Coronary artery (tissue), 2 donors: ENCODE data around the gene CACNA1C.

ENCODE experiments used
- DNase-seq: peaks from one replicate; pipeline ENCODE4 v3.0.0-alpha.2; 2017; ENCODE audit warnings: low spot score
- H3K27ac ChIP-seq, 2 donors: fragments of 200-600 bp; sonication (generic); one replicate each; pipeline ENCODE4 v1.5.1; 2016 to 2019
- H3K4me3 ChIP-seq: fragments of 200-600 bp; sonication (generic); 2 replicates; pipeline ENCODE4 v1.5.1; 2016; ENCODE audit warnings: mild to moderate bottlenecking, moderate library complexity
- TF ChIP-seq, protein P1 (sequence below): fragments of 200-600 bp; sonication (generic); IDR thresholded peaks from one replicate; pipeline ENCODE4 v1.5.1; 2019; ENCODE audit warnings: antibody characterized with exemption

CACNA1C gene

DNA sequence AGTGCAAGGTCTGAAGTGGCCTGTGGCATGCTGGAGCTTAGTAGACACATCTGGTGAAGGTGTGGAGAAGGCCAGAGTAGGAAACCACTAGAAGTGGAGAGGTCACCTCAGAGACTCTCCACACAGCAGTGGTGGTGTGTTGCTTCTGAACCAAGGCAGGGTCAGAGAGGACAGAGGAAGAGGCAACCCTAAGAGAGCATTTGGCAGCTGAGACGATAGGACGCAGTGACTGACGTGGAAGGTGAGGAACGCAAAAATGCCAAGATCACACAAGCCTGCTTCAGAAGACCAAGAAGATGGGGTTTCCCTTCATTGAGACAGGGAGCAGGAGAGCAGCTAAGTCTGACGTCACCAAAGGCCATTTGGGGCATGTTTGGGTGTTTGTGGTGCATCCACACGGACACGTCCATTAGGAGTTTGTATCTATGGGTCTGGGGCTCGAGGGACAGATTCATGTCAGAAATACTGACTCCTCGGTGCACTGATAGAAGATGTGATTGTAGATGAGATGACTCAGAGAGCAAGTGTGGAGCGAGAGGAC, 338.1 kb downstream of the CACNA1C start:
- TF ChIP-seq, protein P1, sequence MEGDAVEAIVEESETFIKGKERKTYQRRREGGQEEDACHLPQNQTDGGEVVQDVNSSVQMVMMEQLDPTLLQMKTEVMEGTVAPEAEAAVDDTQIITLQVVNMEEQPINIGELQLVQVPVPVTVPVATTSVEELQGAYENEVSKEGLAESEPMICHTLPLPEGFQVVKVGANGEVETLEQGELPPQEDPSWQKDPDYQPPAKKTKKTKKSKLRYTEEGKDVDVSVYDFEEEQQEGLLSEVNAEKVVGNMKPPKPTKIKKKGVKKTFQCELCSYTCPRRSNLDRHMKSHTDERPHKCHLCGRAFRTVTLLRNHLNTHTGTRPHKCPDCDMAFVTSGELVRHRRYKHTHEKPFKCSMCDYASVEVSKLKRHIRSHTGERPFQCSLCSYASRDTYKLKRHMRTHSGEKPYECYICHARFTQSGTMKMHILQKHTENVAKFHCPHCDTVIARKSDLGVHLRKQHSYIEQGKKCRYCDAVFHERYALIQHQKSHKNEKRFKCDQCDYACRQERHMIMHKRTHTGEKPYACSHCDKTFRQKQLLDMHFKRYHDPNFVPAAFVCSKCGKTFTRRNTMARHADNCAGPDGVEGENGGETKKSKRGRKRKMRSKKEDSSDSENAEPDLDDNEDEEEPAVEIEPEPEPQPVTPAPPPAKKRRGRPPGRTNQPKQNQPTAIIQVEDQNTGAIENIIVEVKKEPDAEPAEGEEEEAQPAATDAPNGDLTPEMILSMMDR, result no peak
- Histone ChIP-seq H3K4me3 (no peak overlapping the region), H3K27ac (no peak overlapping the region)
- DNase-seq, result peak; percentile 46

- Histone ChIP-seq H3K4me3 (no peak overlapping the region), H3K27ac (no peak overlapping the region)
- TF ChIP-seq, protein P1, result no peak
- DNase-seq, result no peak
Observed at GRCh38 chr12:2391740-2392331, 339.0 kb downstream of the CACNA1C start.

DNA sequence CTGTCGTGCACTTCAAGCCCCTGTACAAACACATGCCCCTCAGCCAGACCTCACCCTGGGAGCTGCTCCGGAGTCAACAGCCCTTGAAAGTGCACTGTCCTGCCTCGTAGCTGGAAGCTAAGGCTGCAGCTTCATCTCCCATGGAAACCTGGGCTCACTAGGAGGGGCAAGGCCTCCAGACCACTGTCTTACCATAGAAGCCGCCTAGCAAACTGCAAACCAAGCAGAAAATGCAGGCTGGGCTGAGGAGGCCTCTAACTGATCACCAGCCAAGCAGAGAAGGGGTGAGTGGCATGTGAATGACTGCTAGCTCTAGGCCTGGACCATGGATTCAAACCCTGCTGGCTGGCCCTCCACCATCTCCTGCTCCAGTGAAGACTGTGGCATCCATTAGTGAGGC, 340.2 kb downstream of the CACNA1C start:
- Histone ChIP-seq H3K4me3 (no peak overlapping the region), H3K27ac (no peak overlapping the region)
- no peak for DNase-seq
- TF ChIP-seq, protein P1, result no peak

GRCh38 chr12:2393996-2394395, 341.2 kb downstream of the CACNA1C start:
- Histone ChIP-seq H3K4me3 (no peak overlapping the region), H3K27ac (no peak overlapping the region)
- TF ChIP-seq, protein P1, result no peak
- DNase-seq, result no peak

DNA sequence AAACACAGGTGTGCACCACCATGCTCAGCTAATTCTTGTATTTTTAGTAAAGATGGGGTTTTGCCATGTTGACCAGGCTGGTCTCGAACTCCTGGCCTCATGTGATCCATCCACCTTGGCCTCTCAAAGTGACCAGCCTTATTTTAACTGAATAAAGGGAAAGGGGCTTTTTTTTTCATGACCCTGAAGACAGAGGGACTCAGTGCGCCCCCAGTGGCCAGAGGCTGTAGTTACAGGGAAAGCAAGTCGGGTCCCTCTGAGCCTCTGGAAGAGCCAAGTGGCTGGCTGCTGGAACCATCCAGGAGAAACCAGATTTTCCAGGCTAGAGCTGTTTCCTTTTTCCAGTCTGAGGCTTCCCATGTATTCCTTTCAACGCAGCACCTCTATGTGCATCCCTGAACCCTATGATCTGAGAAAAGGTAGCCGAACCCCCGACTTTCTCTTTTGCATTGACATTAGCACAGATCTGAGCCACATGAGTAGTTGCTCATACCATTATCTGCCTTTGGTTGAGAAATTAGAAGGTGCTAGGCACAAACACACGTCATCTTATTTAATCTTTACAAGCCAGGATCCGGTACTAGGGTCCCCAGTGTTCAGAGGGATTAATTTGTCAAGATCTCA, 342.7 kb downstream of the CACNA1C start:
- Histone ChIP-seq H3K4me3 (no peak overlapping the region), H3K27ac (peak overlapping the region in 1 of 2 donors; percentile 75)
- no peak for DNase-seq
- TF ChIP-seq, protein P1, result peak; percentile 65

DNA sequence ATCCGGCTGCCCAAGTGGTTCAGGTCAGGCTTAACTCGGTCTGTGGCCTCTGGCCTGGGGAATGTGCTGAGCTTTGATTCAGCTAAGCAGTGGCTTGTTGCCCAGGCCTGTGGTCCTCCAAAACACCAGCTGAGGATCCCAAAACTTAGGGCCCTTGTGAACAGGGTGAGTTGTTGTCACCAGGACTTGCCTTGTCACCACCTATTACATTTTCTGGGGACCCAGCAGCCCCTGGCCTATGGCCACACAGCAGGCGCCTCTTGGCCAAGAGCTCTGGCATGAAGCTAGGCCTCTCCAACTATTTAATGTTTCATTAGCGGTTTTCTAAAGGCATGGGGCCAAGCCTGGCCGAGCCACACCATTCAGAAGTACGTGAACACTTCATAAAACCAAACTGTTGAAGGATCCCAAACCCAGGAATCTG, 343.7 kb downstream of the CACNA1C start:
- TF ChIP-seq, protein P1, result no peak
- peak; percentile 82 for DNase-seq
- no peak overlapping the region for H3K4me3 ChIP-seq
- H3K27ac ChIP-seq, result peak overlapping the region; percentile 50 to 75
